Small intestine (tissue), 7 donors: ENCODE data around the gene RAD54L2. TPM values are rescaled to one million over a fixed set of nuclear protein-coding genes. Genes with fewer than 3 reads are reported as not detected.

Source experiments
- DNase-seq, 2 donors: peaks; one replicate each; pipeline versions ENCODE4 v3.0.0 to v3.0.0-alpha.2; 2013
- FAIRE-seq: peaks from 2 replicates; lab custom pipeline; 2012; peaks lifted over from hg19 to GRCh38; lab: Jason Lieb, UNC
- H3K27ac ChIP-seq, 3 donors: one replicate each; pipeline ENCODE4 v1.5.1; 2013; ENCODE audit warnings: low read length in 2 of 3, mild to moderate bottlenecking in 2 of 3, control low read depth in 1 of 3, inconsistent platforms in 1 of 3, low read depth in 1 of 3, moderate library complexity in 1 of 3
- H3K27me3 ChIP-seq, 3 donors: one replicate each; pipeline ENCODE4 v1.6.1; 2013; ENCODE audit warnings: low read length in 3 of 3, inconsistent platforms in 1 of 3; ENCODE audit not compliant: control insufficient read depth in 3 of 3, insufficient read depth in 3 of 3
- H3K36me3 ChIP-seq, 3 donors: one replicate each; pipeline ENCODE4 v1.6.1; 2013; ENCODE audit warnings: low read length in 3 of 3, inconsistent platforms in 1 of 3, low read depth in 1 of 3, mild to moderate bottlenecking in 1 of 3, moderate library complexity in 1 of 3; ENCODE audit not compliant: control insufficient read depth in 3 of 3, insufficient read depth in 2 of 3
- H3K4me1 ChIP-seq, 3 donors: one replicate each; pipeline ENCODE4 v1.6.1; 2013; ENCODE audit warnings: low read length in 2 of 3, inconsistent platforms in 1 of 3, low read depth in 1 of 3, mild to moderate bottlenecking in 1 of 3, moderate library complexity in 1 of 3; ENCODE audit not compliant: control insufficient read depth in 3 of 3, insufficient read depth in 2 of 3
- H3K4me3 ChIP-seq, 3 donors: one replicate each; pipeline ENCODE4 v1.5.1; 2013; ENCODE audit warnings: low read length in 3 of 3, control low read depth in 1 of 3, inconsistent platforms in 1 of 3, low read depth in 1 of 3, mild to moderate bottlenecking in 1 of 3, moderate library complexity in 1 of 3
- H3K9me3 ChIP-seq, 2 donors: one replicate each; pipeline ENCODE4 v1.6.1; 2013; ENCODE audit warnings: low read depth in 1 of 2, low read length in 1 of 2; ENCODE audit not compliant: control insufficient read depth in 2 of 2, insufficient read depth in 1 of 2
- WGBS, 3 donors: extraction: QIAGEN DNeasy Blood & Tissue Kit; methylation state at CpG; one replicate each; pipeline ENCODE4 v1.1.7; 2013; 5-methylcytosine and 5-hydroxymethylcytosine counted together
- polyA plus RNA-seq, 4 donors: library from polyadenylated mRNA; stranded (reverse) in 3 of 4; unstranded in 1 of 4; fragments of 200-250 nt in 3 of 4; fragments of 120-200 nt in 1 of 4; gene quantifications; one replicate each; pipeline versions ENCODE4 v1.2.1 to v1.2.3, GENCODE V29; 2013
- donor health status: healthy with polysubstance abuse.
- donor health status: control.
- donor health status: control.
- donor health status: Bipolar disorder and iron deficiency.
- donor health status: healthy.

The RAD54L2 gene
- polyA plus RNA-seq, 4 donors = 1.4 to 8.7 (median 3.3) TPM

DNA sequence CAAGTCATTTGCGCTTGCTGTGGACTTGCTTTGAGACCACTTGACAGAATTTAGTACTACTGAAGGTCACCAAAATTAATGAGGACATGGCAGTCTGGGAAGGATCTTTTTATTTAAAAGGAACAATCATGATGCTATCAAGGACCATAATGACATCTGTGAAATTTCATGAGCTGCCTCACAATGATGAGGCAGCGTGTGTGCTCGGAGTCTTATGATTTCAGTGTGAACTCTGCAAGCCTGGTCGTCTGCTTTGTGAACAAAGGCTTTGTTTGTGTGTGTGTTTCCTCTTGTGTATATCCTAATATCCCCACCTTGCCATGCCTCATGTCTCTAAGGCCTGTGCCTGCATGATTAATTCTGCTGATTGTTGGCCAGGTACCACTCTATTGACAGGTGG lies 46.7 kb downstream of the RAD54L2 start:
- FAIRE-seq (no peak), DNase-seq (no peak)
- no peak overlapping the region for H3K27ac ChIP-seq
- H3K36me3 ChIP-seq = peaks cover 0 to under 1% (median 0%) of the 10 kb centered on the region in 3 donors
- no peaks in the 10 kb centered on the region for H3K9me3 ChIP-seq
- H3K4me3 ChIP-seq = no peak overlapping the region
- peaks cover 0 to 4% (median 0%) of the 10 kb centered on the region in 3 donors for H3K4me1 ChIP-seq
- H3K27me3 ChIP-seq = no peaks in the 10 kb centered on the region
- WGBS, 3 donors = 84 to 85% (median 85%) methylated on average over 4 of the region's 4 CpGs

DNA sequence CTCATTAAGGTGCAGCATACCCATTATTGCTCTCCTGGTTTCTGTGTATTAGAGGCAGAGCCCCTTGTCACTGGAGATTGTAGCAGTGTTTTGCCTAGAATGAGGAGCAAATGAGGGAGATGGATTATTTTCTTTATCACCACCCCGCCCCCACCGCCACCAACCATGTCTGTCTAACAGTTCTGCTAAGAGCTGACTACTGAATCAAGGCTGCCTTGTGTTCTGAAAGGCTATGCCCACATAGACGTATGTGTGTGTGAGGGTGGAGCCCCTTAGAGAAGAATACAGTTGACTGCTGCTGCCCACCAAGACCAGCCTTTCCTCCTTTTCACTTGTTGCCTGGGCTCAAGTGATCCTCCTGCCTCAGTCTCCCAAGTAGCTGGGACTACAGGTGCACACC lies 47.4 kb downstream of the RAD54L2 start:
- H3K27ac ChIP-seq = no peak overlapping the region
- no peak for DNase-seq
- H3K4me1 ChIP-seq = peaks cover 0 to 4% (median 0%) of the 10 kb centered on the region in 3 donors
- no peak for FAIRE-seq
- 94 to 99% (median 95%) methylated on average over 3 of the region's 3 CpGs for WGBS, 3 donors
- no peaks in the 10 kb centered on the region for H3K9me3 ChIP-seq
- H3K4me3 ChIP-seq = no peak overlapping the region
- H3K27me3 ChIP-seq = no peaks in the 10 kb centered on the region
- H3K36me3 ChIP-seq = peaks cover 0 to 5% (median under 1%) of the 10 kb centered on the region in 3 donors

Other genes with a start within 250 kb of the RAD54L2 start
- 100 to 1,000 TPM in 1 of 4 donors, 10 to 100 TPM in 3; 17.7 to 141 (median 65.9) TPM for gene MANF, start 153.4 kb upstream of the RAD54L2 start, polyA plus RNA-seq
- 10 to 100 TPM in 2 of 4 donors, 1 to 10 TPM in 2; 8.9 to 23.3 (median 14.0) TPM for gene RBM15B, start 147.4 kb upstream of the RAD54L2 start, polyA plus RNA-seq
- 10 to 100 TPM in 2 of 4 donors, 1 to 10 TPM in 2; 4.5 to 20.1 (median 8.0) TPM for gene DCAF1, start 38.7 kb upstream of the RAD54L2 start, polyA plus RNA-seq
- gene TEX264, start 132.5 kb downstream of the RAD54L2 start, polyA plus RNA-seq = 10 to 100 TPM; 56.0 to 85.7 (median 67.3) TPM
- gene GRM2, start 168.3 kb downstream of the RAD54L2 start, polyA plus RNA-seq = under 1 TPM in 2 of 4 donors, not detected in 2; 0.07 to 0.18 TPM
- gene IQCF6, start 240.5 kb downstream of the RAD54L2 start, polyA plus RNA-seq = not detected